NCI-H524 (cell line): ENCODE measurements around the gene ARL14.

Experiments
- DNase-seq, 2 experiments: peaks; one replicate each; lab custom pipeline; 2025; lab: John Stamatoyannopoulos, UW

Gene ARL14

DNA sequence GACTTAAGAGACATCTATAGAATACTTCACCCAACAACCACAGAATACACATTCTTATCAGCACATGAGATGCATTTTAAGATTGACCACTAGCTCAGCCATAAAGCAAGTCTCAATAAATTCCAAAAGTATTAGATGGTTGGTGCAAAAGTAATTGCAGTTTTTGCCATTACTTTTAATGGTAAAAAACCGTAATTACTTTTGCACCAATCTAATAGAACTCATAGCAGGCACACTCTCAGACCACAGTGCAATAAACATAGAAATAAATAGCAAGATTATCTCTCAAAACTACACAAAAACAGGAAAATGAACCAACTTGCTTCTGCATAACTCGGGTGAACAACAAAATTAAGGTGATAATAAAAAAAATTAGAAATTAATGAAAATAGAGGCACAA, 45.4 kb downstream of the ARL14 start:
- no peak for DNase-seq

DNA sequence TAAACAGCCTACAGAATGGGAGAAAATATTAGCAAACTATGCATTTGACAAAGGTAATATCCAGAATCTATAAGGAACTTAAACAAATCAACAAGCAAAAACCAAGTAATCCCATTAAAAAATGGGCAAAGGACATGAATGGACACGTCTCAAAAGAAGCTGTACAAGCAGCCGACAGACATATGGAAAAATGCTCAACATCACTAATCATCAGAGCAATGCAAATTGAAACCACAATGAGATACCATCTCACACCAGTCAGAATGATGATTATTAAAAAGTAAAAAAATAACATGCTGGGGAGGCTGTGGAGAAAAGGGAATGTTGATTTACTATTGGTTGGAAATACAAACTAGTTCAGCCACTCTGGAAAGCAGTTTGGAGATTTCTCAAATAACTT, 48.4 kb downstream of the ARL14 start:
- DNase-seq: no peak
